NCI-H69 (cell line): ENCODE measurements around the gene HEXB.
A peak's percentile ranks its signal among the peaks of the same experiment; 100 is the strongest.

Experiments used
- DNase-seq: peaks from one replicate; lab custom pipeline; 2025; lab: John Stamatoyannopoulos, UW

HEXB gene

DNA sequence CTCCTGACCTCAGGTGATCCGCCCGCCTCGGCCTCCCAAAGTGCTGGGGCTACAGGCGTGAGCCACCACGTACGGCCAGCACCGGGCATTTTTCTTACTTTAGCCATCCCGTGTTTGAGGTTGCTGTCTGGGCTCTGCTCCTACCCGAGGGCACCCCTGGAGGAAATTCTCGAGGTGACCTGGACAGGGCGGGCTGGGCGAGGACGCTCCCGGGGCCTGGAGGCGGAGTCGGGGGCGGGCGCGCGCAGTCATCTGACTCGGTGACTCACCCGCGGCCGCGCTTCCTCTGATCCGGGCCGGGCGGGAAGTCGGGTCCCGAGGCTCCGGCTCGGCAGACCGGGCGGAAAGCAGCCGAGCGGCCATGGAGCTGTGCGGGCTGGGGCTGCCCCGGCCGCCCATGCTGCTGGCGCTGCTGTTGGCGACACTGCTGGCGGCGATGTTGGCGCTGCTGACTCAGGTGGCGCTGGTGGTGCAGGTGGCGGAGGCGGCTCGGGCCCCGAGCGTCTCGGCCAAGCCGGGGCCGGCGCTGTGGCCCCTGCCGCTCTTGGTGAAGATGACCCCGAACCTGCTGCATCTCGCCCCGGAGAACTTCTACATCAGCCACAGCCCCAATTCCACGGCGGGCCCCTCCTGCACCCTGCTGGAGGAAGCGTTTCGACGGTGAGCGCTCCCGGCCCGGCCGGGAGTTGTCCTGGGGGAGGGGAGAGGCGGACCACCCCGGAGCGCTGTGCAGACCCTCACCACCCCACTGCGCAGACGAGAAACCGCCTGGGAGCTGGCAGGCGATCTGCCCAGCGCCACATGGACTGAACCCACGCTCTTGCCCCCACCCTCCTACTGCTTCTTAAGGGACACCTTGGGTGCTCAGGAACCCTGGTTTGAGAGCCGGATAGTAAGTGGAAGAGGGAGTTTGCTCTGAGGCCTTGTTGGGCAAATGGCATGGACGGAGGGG lies at the start of gene HEXB:
Gene HEXB (plus strand): TSS at position 334 of the 952 bp plus-strand sequence. CDS start 28 bp downstream, at position 362.
- peak; percentile 94 for DNase-seq

DNA sequence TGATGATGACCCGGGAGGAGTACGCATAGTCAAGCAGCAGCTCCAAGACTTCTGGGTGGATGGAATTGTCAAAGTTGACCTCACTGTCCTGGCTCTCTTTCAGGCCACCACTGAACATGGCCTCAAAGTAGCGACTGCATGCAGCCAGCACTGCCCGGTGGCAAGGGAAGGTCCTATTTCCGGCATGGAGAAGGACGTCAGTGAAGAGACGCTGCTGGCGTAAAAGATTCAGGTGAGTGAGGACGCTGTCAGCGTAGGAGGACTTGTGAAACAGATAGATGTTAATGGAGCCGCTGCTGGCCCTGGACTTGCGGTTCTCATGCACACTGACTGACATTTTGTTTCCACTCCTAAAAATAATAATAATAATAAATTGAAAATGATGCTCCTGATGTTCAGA lies 48.9 kb upstream of the HEXB start:
- no peak for DNase-seq

DNA sequence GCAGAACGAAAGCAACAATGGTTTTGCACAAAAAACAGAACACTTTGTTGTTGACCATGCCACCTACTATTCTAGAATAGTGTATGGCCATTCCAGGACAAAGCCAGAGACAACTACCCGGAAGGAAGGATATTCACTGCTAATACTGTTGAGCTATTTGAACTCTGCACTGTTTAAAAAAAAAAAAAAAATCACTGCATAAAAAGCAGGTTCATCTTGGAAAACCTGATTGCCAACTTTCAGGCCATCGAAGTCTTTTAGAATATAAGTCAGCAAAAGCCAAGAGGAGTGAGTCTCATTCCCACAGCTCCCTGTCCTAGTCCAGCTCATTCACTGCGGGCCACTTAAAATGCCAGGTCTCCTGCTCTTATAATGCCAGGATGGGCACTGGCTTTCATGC lies 48.5 kb upstream of the HEXB start:
- no peak for DNase-seq

DNA sequence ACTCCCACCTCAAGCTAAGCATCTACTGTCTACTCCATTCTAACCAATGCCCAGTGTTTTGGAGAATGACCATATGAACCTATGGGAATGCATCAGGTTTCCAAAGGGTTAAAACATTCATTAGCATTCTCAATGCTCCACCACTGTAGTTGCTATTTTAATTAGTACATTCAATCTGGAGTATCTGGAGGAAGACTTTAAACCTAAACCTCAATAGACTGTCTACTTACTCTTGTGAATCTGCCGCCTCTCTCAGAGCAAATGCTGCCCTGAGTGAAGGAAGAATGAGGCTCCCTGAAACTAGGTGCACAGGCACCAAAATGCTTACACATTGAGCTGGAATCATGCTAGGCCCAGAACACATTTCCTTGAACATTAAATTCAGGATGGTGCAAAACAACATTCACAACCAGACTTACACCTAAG lies 46.5 kb upstream of the HEXB start:
- peak; percentile 62 for DNase-seq

DNA sequence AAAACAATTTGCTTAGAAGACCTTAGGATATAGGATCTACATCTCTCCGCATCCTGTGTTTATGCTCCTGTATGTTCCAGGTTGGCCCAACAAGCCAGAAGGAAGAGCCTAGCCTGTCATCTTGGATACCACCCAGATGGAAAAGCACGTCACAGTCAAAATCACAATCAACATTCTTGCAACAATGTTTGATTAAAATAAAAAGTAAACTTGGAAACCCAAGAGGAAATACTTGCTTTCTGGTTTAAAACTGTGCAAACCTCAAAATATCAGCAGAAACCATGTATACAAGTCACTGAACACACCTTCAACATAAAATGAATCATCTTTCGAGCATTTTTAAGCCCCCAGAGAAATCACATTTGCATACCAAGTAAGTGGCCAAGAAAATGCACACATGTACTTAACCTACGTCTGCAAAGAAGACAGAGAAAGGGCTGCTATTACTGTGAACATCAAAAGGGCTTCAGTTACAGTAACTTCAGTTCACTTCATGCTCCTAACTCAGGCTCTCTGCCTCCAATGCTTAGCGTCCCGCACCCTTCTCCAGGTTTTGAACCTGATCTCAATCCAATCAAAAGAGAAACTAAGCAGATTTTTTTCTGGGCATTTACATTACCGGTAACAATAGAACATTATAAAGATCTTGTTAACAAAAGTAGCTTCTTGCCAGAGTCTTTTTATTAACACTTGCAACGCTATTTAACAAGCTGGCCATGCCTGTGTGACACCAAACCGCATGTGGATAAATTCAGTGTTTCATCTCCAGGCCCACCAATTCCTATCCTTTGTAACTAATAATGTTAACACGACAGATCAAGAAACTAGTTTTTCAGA lies 45.8 kb upstream of the HEXB start:
- peak; percentile 68 for DNase-seq

DNA sequence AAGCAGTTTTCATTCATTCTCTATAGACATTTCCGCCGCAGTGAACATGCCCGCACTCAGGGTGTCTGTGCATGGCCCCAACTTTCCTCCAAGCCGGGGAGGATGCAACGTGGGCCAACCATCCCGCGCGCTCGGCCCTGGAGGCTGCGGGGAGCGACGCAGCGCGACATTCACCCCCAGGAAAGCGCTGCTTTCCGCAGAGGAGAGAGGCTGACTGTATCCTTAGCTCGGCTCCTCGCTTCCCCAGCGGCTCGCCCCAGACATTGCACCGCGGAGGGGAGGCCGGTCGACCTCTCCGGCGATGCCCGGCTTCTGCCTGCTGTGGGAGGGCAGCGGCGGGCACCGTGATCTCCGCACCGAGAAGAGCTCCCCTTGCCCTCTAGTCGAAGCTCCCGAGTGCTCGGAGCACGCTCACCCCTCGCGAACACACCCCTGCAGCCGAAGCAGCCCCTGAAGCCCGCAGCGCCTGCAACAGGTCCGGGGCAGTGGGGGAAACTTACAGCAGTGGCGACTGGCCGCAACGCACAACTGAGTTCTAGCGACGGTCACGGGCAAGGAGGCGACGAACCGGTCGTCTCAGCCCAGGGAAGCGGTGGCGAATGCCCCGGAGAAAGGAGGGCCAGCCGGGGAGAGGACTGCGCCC lies 45.1 kb upstream of the HEXB start:
- peak; percentile 81 for DNase-seq

DNA sequence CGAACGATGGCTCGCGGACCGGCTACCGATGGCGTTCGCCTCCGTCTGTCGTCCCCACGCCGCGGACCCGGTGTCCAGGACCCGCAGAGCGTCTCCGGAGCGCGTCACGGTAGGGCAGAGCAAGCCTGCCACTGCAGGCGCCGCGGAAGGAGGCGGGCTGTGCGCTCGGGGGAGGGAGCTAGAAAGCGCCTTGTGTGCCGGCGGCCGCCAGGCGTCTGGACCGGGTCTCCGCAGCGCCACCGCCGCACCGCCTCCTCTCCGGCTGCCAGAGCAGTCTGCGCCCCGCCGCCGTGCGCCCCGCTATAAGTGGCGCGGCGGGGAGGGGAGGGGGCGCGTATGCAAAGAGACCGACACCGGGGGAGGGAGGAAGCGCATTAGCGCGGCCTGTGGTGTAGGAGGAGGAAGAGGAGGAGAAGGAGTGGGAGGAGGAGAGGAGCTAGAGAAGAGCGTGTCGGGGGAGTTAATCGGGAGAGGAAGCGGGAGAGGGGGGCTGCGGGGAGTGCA lies 44.5 kb upstream of the HEXB start, which contains the start of gene ENC1:
Gene ENC1 (minus strand): TSS at position 279 of the 504 bp plus-strand sequence. CDS start 4,243 bp downstream, outside the sequence.
- peak; percentile 99 for DNase-seq

DNA sequence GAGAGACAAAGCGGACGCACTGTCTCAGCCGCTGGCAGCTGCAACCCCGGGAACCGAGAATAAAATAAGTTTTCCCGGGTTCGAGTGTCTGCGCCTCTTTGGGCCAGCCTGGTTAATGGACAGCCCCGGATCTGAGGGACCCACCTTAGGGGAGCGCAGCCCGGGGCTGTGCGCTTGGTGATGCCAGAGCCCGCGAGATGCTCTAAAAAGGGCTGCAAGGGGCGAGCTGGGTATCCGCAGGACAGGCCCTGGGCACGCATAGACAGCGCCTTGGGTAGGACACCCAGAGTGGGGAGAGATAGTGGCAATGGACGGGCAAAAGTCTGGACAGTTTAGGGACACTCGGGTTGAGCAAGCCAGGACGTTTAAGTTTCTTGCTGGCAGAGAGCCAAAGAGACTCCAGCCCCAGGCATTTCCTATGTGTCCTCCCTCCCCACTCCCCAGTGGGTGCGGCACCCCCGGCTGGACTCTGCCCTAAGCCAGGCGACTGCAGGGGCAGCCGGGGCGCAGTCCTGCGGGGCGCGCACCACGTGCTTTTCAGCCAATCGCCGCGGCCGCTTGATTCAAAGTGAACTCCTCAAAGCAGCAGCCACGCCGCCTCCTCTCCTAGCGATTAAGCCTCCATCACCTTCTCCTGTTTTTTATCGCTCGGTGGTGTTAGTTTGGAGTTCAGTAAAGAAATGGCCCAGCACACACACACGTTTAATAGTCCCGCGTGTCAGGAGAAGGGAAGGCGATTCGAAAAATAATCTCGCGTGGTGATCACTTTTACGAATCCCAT lies 43.9 kb upstream of the HEXB start:
- peak; percentile 93 for DNase-seq

DNA sequence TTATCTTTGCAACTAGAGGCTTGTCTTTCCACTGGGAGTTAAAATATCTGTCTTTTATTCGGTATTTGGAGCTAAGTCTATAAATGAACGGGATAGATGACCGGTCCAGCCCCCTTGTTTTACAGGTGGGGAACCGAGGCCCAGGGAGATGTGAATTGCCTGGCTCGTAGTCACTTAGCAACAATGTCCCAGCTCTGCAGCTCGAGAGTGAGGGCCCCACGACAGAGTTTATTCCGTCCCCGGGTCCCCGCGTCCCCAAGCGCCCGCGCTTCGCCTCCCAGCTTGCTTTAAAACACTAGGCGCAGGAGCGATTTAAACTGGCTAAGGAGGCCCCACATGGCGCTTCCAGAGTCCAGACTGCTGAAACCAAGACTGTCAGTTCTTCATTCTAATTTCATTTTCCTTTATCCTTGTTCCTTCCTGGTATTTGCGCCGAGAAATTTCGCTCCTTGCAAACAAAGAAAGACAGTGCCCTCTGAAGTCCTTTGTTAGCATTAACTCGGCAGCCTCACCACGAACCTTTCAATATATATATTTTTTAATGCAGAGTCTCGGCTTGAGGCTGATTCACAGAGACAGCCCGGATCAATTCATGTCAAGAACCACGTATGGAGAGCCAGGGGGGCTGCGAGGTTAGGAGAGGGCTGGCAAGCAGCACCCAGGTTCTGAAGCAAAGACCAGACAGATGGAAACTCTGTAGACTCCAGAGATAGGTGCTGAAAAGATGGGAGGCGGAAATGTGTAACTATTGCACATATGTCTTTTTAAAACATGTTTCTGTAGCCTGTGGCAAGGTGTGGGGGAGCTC lies 43.1 kb upstream of the HEXB start:
- peak; percentile 62 for DNase-seq

DNA sequence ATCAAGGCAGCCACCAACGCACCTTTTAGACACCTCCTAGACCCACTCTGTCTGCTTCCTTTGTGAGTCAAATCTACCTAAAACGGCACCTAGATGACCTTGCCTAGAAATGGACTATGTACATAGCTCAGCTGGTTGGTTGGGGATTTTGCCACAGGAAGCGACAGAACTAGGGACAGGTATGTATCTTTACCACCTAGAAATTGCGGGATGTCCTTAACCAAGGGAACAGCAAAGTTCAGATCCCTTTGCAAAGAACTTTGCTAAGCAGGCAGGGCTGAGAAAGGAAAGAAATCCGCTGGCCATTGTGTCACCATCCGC lies 42.5 kb upstream of the HEXB start:
- DNase-seq: no peak

DNA sequence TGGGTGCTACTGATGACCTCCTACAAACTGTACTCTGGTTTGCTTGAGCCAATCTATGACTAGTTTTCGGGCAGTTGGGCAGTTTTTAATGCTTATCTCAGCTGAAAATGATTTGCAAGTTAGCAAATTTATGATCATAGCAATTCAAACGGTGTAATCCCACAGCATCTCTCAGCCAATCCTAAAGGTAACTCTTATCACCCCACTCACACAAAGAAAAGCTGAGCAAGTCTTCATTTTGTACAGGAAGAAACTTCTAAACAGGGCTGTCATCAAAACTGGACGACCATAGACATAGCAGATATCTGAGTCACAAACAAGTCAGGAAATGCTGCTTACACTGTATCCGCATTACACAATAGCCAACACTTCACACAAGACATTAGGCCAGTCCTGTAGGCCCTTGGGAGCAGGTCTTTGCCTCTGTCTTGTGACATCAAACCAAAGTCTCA lies 41.9 kb upstream of the HEXB start:
- DNase-seq: no peak

DNA sequence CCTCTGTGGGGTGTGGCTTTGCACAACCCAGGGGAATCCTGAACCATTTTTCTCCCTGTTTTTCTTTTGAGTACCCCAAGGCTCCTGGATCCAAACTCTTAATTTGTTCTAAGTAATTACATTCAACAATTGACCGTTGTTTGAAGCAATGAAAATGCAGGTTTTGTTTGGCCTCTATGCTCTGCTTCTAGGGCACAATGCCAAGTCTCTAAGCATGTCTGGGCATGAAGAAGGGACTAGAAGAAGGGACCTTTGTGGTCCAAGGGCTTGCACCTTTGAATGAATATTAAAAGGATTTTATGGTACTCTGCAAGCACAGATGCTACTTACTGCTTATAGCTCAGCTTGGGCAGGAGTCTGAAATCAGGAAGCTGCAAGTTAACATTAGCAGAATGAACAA lies 37.9 kb upstream of the HEXB start:
- DNase-seq: peak; percentile 100

DNA sequence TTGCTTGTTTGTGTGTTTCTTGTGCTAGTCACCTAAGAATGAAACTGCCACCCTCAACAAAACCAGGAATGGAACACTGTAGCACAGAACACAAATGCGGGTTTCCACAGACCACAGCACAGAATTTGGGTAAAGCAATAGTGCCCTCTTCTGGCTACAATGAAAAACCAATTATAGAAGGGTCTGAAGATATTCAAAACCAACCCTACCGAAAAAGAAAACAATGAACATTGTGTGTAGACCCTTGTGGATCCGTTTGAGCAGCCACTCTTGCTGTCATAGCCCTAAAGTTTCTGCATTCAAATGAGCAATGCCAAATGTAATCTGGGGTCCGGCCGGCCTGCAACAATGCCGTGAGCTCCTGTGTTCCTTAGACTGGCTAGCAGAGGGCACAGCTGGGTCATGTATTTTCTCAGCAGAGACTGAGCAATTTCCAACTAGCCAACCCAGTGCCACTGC lies 36.2 kb upstream of the HEXB start:
- DNase-seq: peak; percentile 93

DNA sequence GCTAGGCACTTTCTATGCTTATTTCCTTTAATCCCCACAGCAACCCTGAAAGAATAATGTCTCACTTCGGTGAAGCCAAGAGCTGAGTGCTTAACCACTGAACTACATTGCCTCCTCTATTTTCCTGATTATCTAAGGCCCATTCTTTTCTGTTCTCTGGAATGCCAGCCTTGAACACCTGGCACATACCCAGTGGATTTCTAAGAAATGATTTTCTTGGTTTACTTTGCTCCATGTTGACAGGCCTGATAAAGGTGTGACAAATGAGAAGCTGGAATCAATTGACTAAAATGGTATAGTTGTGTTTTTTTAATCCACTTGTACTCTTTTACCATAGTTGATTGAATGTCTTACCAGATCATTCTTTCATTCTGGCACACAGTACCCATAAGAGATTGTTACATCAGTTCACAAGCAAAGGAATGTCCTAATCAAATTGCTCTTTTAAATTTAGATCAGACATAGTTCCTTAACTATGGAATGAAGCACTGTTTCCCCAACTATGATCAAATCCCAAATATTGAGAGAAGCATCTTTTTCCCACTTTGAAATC lies 35.5 kb upstream of the HEXB start:
- no peak for DNase-seq

DNA sequence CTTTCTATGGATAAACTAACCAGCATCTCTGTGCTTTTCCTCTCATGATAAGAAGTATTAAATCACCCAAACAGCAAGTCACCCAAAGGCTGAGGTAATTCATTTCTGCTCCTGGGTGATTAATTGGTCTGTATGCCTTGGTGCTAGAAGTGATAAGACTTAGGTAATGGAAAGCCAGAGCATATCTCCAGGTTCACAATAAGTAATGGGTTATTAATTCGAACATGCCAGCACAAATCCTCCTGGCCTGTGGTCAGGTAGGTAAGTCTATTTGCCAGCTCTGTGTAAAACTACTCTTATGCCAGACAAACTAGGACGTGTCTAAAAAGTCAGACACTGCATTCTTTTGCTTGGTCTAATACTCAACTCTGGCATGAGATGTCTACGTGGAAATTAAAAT lies 33.3 kb upstream of the HEXB start:
- DNase-seq: peak; percentile 52

DNA sequence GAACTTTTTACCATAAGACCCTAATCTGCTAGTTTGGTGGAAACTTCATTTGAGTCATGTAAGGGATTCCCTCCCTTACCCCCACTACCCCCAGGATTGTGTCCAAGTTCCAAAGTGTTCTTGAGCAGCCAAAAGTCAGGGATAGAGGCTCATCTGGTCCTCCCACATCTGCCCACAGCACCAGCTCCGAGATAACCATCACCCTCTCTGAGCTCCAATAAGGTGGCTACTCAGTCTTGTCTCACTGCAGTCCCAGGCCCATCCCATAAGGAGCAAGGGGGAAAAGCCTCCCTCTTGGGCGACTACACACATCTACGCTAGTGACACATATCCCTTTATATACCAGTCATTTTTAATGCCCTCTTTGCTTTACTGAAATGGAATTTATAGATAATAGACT lies 32.5 kb upstream of the HEXB start:
- no peak for DNase-seq

DNA sequence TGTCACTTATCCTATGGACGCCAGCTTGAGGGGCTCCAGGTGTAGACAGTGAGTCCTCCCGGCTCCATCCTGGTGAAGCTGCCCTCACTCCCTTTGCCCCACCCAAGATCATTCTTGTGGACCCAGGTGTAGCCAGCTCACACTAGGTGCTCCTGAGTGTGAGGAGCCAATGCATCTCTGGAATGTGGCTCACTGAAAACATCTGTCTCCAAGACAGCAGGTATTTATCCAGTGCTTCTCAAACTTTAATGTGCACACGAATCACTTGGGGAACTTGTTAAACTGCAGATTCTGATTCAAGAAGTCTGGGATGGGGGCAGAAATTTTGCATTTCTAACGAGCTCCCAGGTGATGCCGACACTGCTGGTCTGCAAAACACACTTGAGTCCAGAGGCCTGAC lies 31.0 kb upstream of the HEXB start:
- no peak for DNase-seq

DNA sequence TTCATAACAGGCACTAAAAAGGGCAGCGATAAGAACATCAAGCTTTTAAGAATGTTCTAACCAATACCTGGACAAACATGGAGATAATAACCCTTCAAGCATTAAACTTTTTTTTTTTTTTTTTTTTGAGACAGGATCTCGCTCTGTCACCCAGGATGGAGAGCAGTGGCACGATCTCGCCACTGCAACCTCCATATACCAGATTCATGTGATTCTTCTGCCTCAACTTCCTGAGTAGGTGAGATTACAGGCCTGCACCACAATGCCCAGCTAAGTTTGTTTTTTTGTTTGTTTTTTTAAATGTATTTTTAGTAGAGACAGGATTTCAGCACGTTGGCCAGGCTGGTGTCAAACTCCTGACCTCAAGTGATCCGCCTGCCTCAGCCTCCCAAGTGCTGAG lies 29.8 kb upstream of the HEXB start:
- no peak for DNase-seq

DNA sequence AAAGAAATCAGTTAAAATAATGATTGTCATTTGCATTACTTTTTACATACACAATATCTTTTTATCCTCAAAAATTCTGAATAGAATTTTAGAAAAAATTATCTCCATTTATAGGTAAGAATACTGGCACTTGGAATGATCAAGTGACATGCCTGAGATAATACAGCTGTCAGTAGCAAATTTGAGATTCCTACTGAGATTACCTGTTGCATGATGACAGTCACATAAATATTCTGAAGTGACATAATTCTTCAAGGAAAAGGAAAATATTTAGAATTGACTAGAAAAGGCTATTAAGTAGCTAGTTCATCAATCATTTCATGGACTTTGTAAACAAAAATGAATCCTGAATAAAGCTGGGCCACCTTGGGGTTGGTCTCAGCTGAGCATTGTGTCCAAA lies 29.3 kb upstream of the HEXB start:
- DNase-seq: no peak

DNA sequence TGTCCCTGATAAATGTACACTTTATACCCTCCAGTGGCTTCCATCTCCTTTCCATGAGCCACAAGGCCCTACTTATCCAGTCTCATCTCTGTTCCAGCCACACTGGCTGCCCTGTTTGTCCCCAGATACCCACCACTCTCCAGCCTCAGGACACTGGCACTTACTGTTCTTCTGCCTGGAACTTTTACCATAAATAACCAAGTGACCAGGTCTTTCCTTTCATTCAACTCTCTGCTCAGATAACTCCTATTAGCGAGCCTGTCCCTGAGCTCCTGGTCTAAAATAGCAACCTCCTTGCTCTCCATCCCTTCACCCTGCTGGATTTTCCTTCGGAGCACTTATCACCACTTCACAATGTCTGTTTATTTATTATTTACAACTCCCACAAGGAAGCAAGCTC lies 27.9 kb upstream of the HEXB start:
- DNase-seq: no peak
